Retinal pigment epithelial cell (primary cell): Measurements from ENCODE around the gene POLD3.

ENCODE experiments used
- DNase-seq: peaks from one replicate; pipeline ENCODE4 v3.0.0-alpha.2; 2010; ENCODE audit warnings: low read depth
- H3K4me3 ChIP-seq: 2 replicates; pipeline ENCODE4 v1.5.1; 2011; ENCODE audit warnings: mild to moderate bottlenecking, low read length, control low read depth, moderate library complexity
- CTCF ChIP-seq: conservative IDR thresholded peaks from 2 replicates; pipeline ENCODE4 v1.5.1; 2011; ENCODE audit warnings: low read depth, low read length, control low read depth, inconsistent platforms

The POLD3 gene

GRCh38 chr11:74637700-74638099, 45.3 kb downstream of the POLD3 start:
- no peak for TF ChIP-seq CTCF
- no peak for DNase-seq
- H3K4me3 ChIP-seq = no peak overlapping the region

- DNase-seq = peak; percentile 44
- TF ChIP-seq CTCF = no peak
- no peak overlapping the region for H3K4me3 ChIP-seq
Observed at GRCh38 chr11:74638869-74639268, 46.5 kb downstream of the POLD3 start.

- H3K4me3 ChIP-seq = no peak overlapping the region
- no peak for TF ChIP-seq CTCF
- DNase-seq = no peak
Observed at GRCh38 chr11:74639533-74639932, 47.2 kb downstream of the POLD3 start.

- H3K4me3 ChIP-seq = no peak overlapping the region
- peak; percentile 38 for DNase-seq
- TF ChIP-seq CTCF = no peak
Observed at GRCh38 chr11:74641289-74641688, 48.9 kb downstream of the POLD3 start.

GRCh38 chr11:74641905-74642304, 49.5 kb downstream of the POLD3 start:
- no peak overlapping the region for H3K4me3 ChIP-seq
- DNase-seq = no peak
- no peak for TF ChIP-seq CTCF

- H3K4me3 ChIP-seq = no peak overlapping the region
- no peak for TF ChIP-seq CTCF
- DNase-seq = no peak
Observed at GRCh38 chr11:74642912-74643311, 50.5 kb downstream of the POLD3 start.

GRCh38 chr11:74644081-74644480, 51.7 kb downstream of the POLD3 start:
- TF ChIP-seq CTCF = no peak
- no peak for DNase-seq
- no peak overlapping the region for H3K4me3 ChIP-seq
